RWPE2 (cell line): Measurements from ENCODE around the gene TULP4.

ENCODE experiments used
- ATAC-seq: fragments of 200-7000 bp; cut with Tn5 transposase; 3 replicates; pipeline ENCODE4 v1.9.1; 2021; ENCODE audit warnings: low read depth
- DNase-seq: peaks from one replicate; pipeline ENCODE4 v3.0.0-alpha.2; 2020; ENCODE audit warnings: low spot score
- H3K27ac ChIP-seq: fragments of 450-650 bp; 2 replicates; pipeline ENCODE4 v1.5.1; 2017; ENCODE audit warnings: mild to moderate bottlenecking; ENCODE audit not compliant: poor library complexity, severe bottlenecking
- H3K27me3 ChIP-seq: fragments of 250-450 bp; sonication (Bioruptor Pico); 2 replicates; pipeline ENCODE4 v1.5.1; 2021; ENCODE audit warnings: mild to moderate bottlenecking, moderate library complexity; ENCODE audit not compliant: insufficient read depth, poor library complexity, severe bottlenecking
- H3K36me3 ChIP-seq: fragments of 250-450 bp; sonication (Bioruptor Pico); 2 replicates; pipeline ENCODE4 v1.5.1; 2020; ENCODE audit warnings: low read depth, mild to moderate bottlenecking, moderate library complexity
- H3K4me1 ChIP-seq: fragments of 250-450 bp; sonication (Bioruptor Pico); 2 replicates; pipeline ENCODE4 v1.5.1; 2021; ENCODE audit warnings: mild to moderate bottlenecking, moderate library complexity; ENCODE audit not compliant: insufficient read depth, poor library complexity, severe bottlenecking
- H3K4me3 ChIP-seq: fragments of 250-450 bp; sonication (Bioruptor Pico); 2 replicates; pipeline ENCODE4 v1.5.1; 2021; ENCODE audit warnings: mild to moderate bottlenecking, moderate library complexity; ENCODE audit not compliant: severe bottlenecking
- H3K9me3 ChIP-seq: fragments of 250-450 bp; sonication (Bioruptor Pico); 2 replicates; pipeline ENCODE4 v1.5.1; 2021; ENCODE audit warnings: mild to moderate bottlenecking, moderate library complexity; ENCODE audit not compliant: severe bottlenecking
- TF ChIP-seq, protein P1 (sequence below): fragments of 450-650 bp; IDR thresholded peaks from one replicate; pipeline ENCODE4 v1.5.1; 2017; ENCODE audit warnings: mild to moderate bottlenecking, moderate library complexity; ENCODE audit not compliant: poor library complexity, severe bottlenecking

Gene TULP4

DNA sequence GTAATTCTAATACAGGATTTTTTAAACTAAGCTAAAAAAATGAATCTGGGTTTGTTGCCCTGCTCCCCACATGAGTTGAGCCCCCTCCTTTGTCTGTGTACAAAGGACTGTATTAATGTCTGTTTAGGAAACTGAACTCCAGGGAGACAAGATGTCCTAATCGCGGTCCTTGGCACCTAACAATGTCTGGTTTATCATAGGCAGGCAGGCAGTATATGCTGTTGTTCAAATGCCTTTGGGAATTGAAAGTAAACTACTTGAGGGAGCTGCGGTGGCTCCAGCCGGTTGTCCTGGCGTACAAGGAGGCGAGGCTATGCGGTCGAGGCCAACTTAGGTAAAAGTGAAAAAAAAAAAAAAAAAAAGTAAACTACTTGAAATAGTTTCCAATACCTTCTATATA, 98.5 kb downstream of the TULP4 start:
- H3K36me3 ChIP-seq: peaks cover 21% of the 10 kb centered on the region
- TF ChIP-seq, protein P1, sequence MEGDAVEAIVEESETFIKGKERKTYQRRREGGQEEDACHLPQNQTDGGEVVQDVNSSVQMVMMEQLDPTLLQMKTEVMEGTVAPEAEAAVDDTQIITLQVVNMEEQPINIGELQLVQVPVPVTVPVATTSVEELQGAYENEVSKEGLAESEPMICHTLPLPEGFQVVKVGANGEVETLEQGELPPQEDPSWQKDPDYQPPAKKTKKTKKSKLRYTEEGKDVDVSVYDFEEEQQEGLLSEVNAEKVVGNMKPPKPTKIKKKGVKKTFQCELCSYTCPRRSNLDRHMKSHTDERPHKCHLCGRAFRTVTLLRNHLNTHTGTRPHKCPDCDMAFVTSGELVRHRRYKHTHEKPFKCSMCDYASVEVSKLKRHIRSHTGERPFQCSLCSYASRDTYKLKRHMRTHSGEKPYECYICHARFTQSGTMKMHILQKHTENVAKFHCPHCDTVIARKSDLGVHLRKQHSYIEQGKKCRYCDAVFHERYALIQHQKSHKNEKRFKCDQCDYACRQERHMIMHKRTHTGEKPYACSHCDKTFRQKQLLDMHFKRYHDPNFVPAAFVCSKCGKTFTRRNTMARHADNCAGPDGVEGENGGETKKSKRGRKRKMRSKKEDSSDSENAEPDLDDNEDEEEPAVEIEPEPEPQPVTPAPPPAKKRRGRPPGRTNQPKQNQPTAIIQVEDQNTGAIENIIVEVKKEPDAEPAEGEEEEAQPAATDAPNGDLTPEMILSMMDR: no peak
- ATAC-seq (no peak), DNase-seq (no peak)
- no peaks in the 10 kb centered on the region for H3K27me3 ChIP-seq
- H3K4me1 ChIP-seq: peaks cover 38% of the 10 kb centered on the region
- H3K4me3 ChIP-seq: no peak overlapping the region
- peak overlapping the region; percentile 83 for H3K27ac ChIP-seq
- no peaks in the 10 kb centered on the region for H3K9me3 ChIP-seq

DNA sequence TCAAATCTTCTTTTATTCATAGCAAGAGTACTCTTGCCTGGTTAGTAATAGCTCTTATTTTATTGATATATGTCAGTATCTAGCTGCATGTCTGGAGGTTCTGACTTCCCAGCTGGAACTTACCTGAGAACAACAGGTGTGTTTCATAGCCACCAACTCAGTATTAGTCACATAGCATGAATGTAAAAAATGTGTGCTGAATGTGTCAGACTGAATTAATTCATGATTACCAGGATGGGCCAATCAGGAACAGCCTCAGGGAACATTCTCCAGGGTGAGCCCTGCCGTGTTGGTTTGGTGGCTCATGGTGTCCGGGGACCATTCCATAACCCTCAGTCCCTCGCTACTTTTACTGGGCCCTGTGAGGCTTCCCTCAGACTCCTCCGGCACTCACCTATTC, 99.7 kb downstream of the TULP4 start:
- no peaks in the 10 kb centered on the region for H3K27me3 ChIP-seq
- H3K9me3 ChIP-seq: no peaks in the 10 kb centered on the region
- ATAC-seq (peak; percentile 95), DNase-seq (peak; percentile 71)
- TF ChIP-seq, protein P1: no peak
- H3K4me3 ChIP-seq: no peak overlapping the region
- peak overlapping the region; percentile 83 for H3K27ac ChIP-seq
- peaks cover 43% of the 10 kb centered on the region for H3K4me1 ChIP-seq
- H3K36me3 ChIP-seq: peaks cover 21% of the 10 kb centered on the region

DNA sequence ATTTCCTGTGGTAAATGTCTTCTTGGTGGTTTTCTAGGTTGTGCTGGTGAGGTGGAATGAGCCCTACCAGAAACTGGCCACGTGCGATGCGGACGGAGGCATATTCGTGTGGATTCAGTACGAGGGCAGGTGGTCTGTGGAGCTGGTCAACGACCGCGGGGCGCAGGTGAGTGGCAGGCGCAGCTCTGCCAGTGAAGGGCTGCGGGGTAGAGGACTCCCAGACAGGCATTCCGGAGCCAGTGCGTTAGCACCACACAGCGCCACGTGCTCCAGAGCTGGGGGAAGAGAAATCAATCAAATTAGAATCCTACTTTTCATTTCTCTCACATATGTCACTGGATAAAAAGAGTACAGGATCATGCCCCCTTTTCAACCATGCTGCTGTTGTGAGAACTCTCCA, 100.8 kb downstream of the TULP4 start:
- TF ChIP-seq, protein P1: no peak
- peaks cover 52% of the 10 kb centered on the region for H3K4me1 ChIP-seq
- ATAC-seq (no peak), DNase-seq (no peak)
- H3K27me3 ChIP-seq: no peaks in the 10 kb centered on the region
- peak overlapping the region; percentile 83 for H3K27ac ChIP-seq
- no peak overlapping the region for H3K4me3 ChIP-seq
- H3K36me3 ChIP-seq: peaks cover 21% of the 10 kb centered on the region
- H3K9me3 ChIP-seq: no peaks in the 10 kb centered on the region

DNA sequence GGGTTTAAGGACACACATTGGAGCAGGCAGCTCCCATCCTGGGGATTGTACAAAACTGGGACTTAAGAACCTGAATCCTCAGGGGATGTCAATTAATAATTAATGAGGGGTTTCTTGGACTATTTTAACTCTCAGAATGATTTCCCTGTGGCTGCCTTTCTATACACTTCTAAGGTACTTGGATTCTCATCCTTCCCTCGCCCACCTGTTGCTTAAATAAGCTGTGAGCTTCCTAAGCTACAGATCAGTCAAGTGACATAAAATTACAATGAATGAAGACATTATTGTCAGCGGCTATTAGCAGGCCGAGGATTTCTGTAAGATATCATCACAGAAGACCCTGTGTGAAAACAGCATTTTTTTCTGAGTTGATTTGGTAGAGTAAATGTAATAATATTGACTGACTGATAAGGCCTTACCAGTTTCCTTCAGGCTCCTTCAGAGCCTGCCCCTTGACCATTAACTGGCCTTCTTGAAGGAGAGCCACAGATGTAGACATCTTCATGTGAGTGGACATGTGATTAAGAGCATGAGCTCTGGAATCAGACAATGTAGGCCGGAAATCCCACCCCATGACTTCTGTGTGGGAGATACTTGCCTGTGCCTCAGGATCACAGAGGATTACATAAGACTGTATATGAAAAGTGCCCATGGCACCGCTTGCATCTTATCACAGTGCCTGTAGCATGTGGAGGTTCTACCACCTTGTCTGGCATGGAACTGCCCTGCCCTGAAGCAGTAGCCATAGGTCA, 101.7 kb downstream of the TULP4 start:
- peaks cover 24% of the 10 kb centered on the region for H3K36me3 ChIP-seq
- no peaks in the 10 kb centered on the region for H3K27me3 ChIP-seq
- ATAC-seq (no peak), DNase-seq (no peak)
- TF ChIP-seq, protein P1: no peak
- peaks cover 50% of the 10 kb centered on the region for H3K4me1 ChIP-seq
- no peak overlapping the region for H3K4me3 ChIP-seq
- H3K27ac ChIP-seq: peak overlapping the region; percentile 83
- H3K9me3 ChIP-seq: no peaks in the 10 kb centered on the region

DNA sequence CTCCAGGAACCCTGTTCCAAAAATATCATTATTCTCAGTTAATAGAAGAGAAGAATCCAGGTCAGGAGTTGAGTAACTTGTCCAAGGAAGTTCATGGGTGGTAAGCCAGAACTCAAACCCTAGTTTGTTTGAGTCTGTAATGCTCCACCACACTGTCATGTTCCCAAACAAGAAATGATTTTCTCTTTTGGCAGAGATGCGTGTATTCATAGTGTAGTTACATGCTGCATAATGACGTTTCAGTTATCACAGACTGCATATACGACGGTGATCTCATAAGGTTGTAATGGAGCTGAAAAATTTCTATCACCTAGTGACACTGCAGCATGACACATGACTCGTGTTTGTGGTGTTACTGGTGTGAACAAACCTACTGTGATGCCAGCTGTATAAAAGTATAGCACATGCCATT, 102.6 kb downstream of the TULP4 start:
- TF ChIP-seq, protein P1: no peak
- H3K27me3 ChIP-seq: no peaks in the 10 kb centered on the region
- peaks cover 43% of the 10 kb centered on the region for H3K4me1 ChIP-seq

More for the DNA sequence above, 102.6 kb downstream of the TULP4 start:
- DNase-seq (no peak), ATAC-seq (no peak)
- Histone ChIP-seq H3K4me3 (no peak overlapping the region), H3K9me3 (peaks cover 4% of the 10 kb centered on the region), H3K27ac (peak overlapping the region; percentile 19), H3K36me3 (peaks cover 29% of the 10 kb centered on the region)
